Glutamatergic neuron (in vitro differentiated cells): ENCODE measurements around the gene NPIPB5. TPM values are rescaled to one million over a fixed set of nuclear protein-coding genes. Genes with fewer than 3 reads are reported as not detected.
"Not testable (repeated sequence)": the region's sequence is repeated elsewhere in the genome, so short reads cannot be mapped to it uniquely, and the experiment has no call there.

Experiments
- DNase-seq: peaks from one replicate; pipeline ENCODE4 v3.0.0; 2022
- H3K27ac Mint-ChIP-seq: one replicate; pipeline ENCODE4 v1.8.0; 2020; ENCODE audit warnings: mild to moderate bottlenecking, mixed read lengths, inconsistent platforms; ENCODE audit not compliant: unreplicated experiment
- H3K27me3 Mint-ChIP-seq: one replicate; pipeline ENCODE4 v1.8.0; 2020; ENCODE audit warnings: mild to moderate bottlenecking, moderate library complexity, mixed read lengths, inconsistent platforms; ENCODE audit not compliant: unreplicated experiment
- H3K36me3 Mint-ChIP-seq: one replicate; pipeline ENCODE4 v1.8.0; 2020; ENCODE audit warnings: mild to moderate bottlenecking, mixed read lengths, inconsistent platforms; ENCODE audit not compliant: unreplicated experiment
- H3K4me1 Mint-ChIP-seq: one replicate; pipeline ENCODE4 v1.8.0; 2020; ENCODE audit warnings: mild to moderate bottlenecking, low read depth, mixed read lengths, inconsistent platforms; ENCODE audit not compliant: unreplicated experiment
- H3K4me3 Mint-ChIP-seq: one replicate; pipeline ENCODE4 v1.8.0; 2020; ENCODE audit warnings: mild to moderate bottlenecking, mixed read lengths, inconsistent platforms; ENCODE audit not compliant: unreplicated experiment
- H3K9me3 Mint-ChIP-seq: one replicate; pipeline ENCODE4 v1.8.0; 2020; ENCODE audit warnings: mild to moderate bottlenecking, moderate library complexity, mixed read lengths, inconsistent platforms; ENCODE audit not compliant: unreplicated experiment
- long read RNA-seq: library from polyadenylated mRNA; unstranded; transcript quantifications from one replicate; pipeline ENCODE4 v2.0.0, GENCODE V29; 2020; ENCODE audit not compliant: unreplicated experiment
- total RNA-seq: library from RNA; stranded (reverse); fragmentation: NEBNext Ultra II Directional; extraction: Animal tissue kit (Norgen Biotek cat#: 25700); gene quantifications from one replicate; pipeline ENCODE4 v1.2.1, GENCODE V29; 2021; ENCODE audit not compliant: unreplicated experiment

Gene NPIPB5
- total RNA-seq = 278 TPM
- long read RNA-seq = 0 reads

DNA sequence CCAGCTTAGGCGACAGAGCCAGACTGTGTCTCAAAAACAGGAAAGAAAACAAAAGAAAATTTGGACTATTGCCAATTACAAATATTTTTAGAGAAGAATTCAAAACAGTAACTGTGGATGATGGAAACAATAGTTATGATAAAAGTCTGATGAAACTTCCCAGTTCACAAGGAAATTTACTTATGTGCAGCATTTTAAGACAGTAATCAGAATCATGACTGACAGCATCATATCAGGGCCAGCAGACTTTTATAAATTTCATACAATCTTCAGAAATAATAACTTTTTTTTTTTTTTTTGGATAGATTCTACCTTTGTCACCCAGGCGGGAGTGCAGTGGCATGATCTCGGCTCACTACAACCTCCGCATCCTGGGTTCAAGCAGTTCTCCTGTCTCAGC is at the start of gene NPIPB5:
Gene NPIPB5 (plus strand): TSS at position 301 of the 400 bp plus-strand sequence. CDS start 2,911 bp downstream, outside the sequence.
- not testable (repeated sequence) for H3K36me3 Mint-ChIP-seq, H3K27ac Mint-ChIP-seq, DNase-seq, H3K4me1 Mint-ChIP-seq, H3K4me3 Mint-ChIP-seq, H3K27me3 Mint-ChIP-seq, H3K9me3 Mint-ChIP-seq

DNA sequence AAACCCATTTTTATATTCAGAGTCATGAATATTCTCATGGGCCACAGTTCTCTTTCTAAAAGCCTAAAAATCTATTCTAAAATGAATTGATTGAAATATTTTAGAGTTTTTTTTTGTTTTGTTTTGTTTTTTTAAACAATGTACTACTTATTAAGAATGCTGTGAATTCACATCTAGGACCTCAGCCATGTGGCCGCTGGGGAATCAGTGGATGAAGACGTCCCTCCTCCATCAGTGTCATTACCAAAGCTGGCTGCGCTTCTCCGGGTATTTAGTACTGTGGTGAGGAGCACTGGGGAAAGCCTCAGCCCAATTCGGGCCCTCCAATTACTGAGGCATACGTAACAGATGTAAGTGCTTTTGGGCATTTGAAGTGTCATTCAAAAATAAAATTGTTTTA is 41.8 kb upstream of the NPIPB5 start:
- not testable (repeated sequence) for H3K36me3 Mint-ChIP-seq, H3K27me3 Mint-ChIP-seq

DNA sequence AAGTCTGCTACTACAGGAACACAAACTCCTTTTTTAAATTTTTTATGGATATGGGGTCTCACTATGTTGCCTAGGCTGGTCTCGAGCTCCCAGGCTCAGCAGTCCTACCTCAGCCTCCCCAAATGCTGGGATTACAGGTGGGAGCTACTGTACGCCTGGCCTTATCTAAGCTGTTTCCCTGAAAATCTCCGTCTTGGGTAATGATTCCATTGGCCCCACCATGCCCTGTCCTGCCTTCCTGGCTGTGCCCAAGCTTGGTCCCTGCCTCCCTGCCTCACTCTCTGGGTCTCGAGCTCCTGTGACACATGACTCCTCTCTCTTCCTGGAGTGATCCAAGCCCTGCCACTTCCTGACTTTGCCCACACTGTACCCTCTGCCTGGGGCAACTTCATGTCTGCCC is 27.3 kb downstream of the NPIPB5 start:
- H3K4me3 Mint-ChIP-seq, DNase-seq, H3K36me3 Mint-ChIP-seq, H3K27me3 Mint-ChIP-seq, H3K27ac Mint-ChIP-seq, H3K4me1 Mint-ChIP-seq, H3K9me3 Mint-ChIP-seq: not testable (repeated sequence)

More for the DNA sequence above, 41.8 kb upstream of the NPIPB5 start:
- not testable (repeated sequence) for H3K27ac Mint-ChIP-seq, H3K4me3 Mint-ChIP-seq, H3K4me1 Mint-ChIP-seq, DNase-seq, H3K9me3 Mint-ChIP-seq

DNA sequence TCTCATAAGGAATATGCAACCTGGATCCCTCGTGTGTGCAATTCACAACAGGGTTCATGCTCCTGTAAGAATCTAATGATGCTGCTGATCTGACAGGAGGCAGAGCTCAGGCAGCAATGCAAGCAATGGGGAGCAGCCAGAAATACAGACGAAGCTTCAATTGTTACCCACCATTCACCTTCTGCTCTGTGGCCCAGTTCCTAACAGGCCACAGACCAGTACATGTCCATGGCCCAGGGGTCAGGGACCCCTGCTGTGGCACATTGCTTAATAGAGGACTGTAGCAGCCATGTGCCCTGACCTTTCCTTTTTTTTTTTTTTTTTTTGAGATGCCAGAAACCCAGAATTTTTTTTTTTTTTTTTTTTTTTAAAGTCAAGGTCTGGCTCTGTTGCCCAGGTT is 34.1 kb downstream of the NPIPB5 start:
- not testable (repeated sequence) for DNase-seq, H3K4me3 Mint-ChIP-seq, H3K27me3 Mint-ChIP-seq, H3K4me1 Mint-ChIP-seq, H3K36me3 Mint-ChIP-seq, H3K9me3 Mint-ChIP-seq, H3K27ac Mint-ChIP-seq

DNA sequence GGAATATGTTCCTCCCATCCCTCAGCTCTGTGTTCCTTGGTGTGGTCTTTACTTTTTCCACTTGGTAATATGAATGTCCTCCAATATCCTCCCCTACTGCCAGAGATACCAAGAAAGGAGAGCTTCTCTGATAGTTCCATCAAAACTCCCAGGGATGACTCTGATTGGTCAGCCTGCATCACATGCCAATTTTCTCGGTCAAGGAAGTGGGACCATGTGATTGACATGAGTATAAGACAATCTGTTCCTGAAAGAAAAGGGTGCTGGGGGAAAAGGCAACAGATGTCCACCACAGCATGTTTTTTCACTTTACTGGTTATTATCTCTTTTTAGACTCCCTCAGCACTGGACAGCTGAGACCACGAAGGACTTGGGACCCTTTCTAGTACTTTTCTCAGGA is 35.9 kb downstream of the NPIPB5 start:
- not testable (repeated sequence) for H3K9me3 Mint-ChIP-seq, H3K36me3 Mint-ChIP-seq, H3K27ac Mint-ChIP-seq, H3K4me3 Mint-ChIP-seq, H3K4me1 Mint-ChIP-seq, H3K27me3 Mint-ChIP-seq
- peak; percentile 5 for DNase-seq

DNA sequence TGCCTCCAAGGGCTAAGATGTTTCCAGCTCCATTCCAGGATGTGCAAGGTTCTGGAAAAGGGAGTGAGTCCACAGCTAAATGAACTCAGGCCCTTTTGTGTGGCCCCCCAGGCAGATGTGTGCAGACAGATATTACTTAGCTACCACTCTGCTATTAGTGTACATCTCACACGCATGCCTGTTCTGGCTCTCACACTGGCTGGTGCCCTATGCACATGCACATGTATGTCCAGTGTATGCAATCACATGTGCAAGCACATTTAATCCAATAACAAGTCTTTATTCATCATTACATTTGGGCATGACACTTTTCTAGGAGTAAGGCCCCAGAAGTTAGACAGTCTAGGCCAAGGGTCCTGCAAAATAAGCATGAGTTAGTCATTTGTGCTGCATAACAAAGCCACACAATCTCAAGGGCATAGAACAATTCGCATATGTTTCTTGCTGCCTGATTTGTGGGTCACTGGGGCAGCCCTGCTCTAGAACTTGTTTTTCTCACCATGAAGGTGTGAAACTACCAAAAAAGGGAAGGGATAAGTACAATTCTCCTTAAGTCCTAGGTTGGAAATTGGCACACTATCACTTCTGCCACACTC is 36.6 kb downstream of the NPIPB5 start:
- H3K4me1 Mint-ChIP-seq, H3K9me3 Mint-ChIP-seq, H3K36me3 Mint-ChIP-seq, DNase-seq, H3K27ac Mint-ChIP-seq, H3K27me3 Mint-ChIP-seq, H3K4me3 Mint-ChIP-seq: not testable (repeated sequence)

DNA sequence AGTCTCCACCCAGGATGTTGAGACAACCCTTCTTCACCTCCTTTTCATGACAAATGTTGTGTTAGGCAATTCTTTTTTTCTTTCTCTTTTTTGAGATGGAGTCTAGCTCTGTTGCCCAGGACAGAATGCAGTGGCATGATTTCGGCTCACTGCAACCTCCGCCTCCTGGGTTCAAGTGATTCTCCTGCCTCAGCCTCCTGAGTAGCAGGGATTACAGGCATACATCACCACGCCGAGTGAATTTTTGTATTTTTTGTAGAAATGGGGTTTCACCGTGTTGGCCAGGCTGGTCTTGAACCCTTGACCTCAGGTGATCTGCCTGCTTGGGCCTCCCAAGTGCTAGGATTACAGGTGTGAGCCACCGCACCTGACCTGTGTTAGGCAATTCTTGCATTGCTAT is 39.2 kb downstream of the NPIPB5 start:
- H3K4me3 Mint-ChIP-seq, H3K36me3 Mint-ChIP-seq, H3K27ac Mint-ChIP-seq, DNase-seq, H3K9me3 Mint-ChIP-seq, H3K27me3 Mint-ChIP-seq, H3K4me1 Mint-ChIP-seq: not testable (repeated sequence)

DNA sequence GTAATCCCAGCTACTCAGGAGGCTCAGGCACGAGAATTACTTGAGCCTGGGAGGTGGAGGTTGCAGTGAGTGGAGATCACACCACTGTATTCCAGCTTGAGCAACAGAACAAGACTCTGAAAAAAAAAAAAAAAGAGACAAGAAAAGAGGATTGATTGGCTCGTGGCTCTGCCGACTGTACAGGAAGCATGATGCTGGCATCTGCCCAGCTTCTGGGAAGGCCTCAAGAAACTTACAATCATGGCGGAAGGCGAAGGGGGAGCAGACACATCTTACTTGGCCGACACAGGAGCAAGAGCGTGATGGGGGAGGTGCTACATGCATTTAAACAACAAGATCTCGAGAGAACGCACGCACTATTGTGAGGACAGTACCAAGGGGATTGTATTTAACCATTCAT is 40.5 kb downstream of the NPIPB5 start:
- not testable (repeated sequence) for H3K36me3 Mint-ChIP-seq, H3K4me3 Mint-ChIP-seq, H3K4me1 Mint-ChIP-seq, DNase-seq, H3K9me3 Mint-ChIP-seq, H3K27me3 Mint-ChIP-seq, H3K27ac Mint-ChIP-seq

DNA sequence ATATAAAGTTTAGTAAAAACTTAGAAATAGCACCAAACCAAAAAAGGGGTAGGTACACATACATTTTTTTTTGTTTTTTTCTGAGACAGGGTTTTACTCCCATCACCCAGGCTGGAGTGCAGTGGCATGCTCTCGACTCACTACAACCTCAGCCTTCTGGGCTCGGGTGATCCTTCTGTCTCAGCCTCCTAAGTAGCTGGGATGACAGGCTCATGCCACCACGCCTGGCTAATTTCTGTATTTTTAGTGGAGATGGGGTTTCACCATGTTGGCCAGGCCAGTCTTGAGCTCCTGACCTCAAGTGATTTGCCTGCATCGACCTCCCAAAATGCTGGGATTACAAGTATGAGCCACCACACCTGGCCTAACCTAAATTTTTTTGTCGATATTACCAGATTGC is 41.0 kb downstream of the NPIPB5 start:
- DNase-seq, H3K36me3 Mint-ChIP-seq, H3K27me3 Mint-ChIP-seq, H3K27ac Mint-ChIP-seq, H3K9me3 Mint-ChIP-seq, H3K4me1 Mint-ChIP-seq, H3K4me3 Mint-ChIP-seq: not testable (repeated sequence)

DNA sequence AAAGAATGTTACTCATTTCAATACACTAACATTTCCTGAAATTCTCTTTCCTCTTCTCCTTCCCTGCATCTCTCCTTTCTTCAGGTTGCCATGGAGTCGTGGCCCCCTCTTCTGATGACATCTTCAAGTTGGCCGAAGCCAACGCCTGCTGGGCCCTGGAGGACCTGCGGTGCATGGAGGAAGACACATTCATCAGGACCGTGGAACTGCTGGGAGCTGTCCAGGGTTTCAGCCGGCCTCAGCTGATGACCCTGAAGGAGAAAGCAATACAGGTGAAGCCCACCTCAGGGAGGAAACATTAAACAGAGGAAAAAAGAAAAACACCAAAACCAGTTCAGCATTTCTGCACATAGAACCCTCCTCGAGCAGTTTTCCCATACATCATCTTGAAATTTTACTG is 46.1 kb downstream of the NPIPB5 start:
- not testable (repeated sequence) for H3K36me3 Mint-ChIP-seq, H3K4me1 Mint-ChIP-seq

More for the DNA sequence above, 46.1 kb downstream of the NPIPB5 start:
- DNase-seq, H3K4me3 Mint-ChIP-seq, H3K27me3 Mint-ChIP-seq, H3K27ac Mint-ChIP-seq, H3K9me3 Mint-ChIP-seq: not testable (repeated sequence)

Other genes with a start within 250 kb of the NPIPB5 start
- gene POLR3E, start 213.5 kb upstream of the NPIPB5 start, total RNA-seq = 31.5 TPM
- 8.5 TPM for gene CDR2, start 136.3 kb upstream of the NPIPB5 start, total RNA-seq